Liver (tissue), 9 donors: ENCODE results near the gene TPSB2. TPM values are rescaled to one million over a fixed set of nuclear protein-coding genes. Genes with fewer than 3 reads are reported as not detected.

Experiments
- DNase-seq: peaks from one replicate; pipeline ENCODE4 v3.0.0-alpha.2; 2017; ENCODE audit warnings: low spot score
- H3K27ac ChIP-seq, 2 donors: one replicate each; pipeline ENCODE4 v1.7.0; 2013; ENCODE audit warnings: inconsistent platforms in 2 of 2, low read length in 2 of 2, control low read depth in 1 of 2, low read depth in 1 of 2, mild to moderate bottlenecking in 1 of 2
- H3K27me3 ChIP-seq, 4 donors: one replicate each; pipeline versions ENCODE4 v1.6.1 to v1.7.0; 2013; ENCODE audit warnings: low read length in 3 of 4, inconsistent platforms in 1 of 4, mild to moderate bottlenecking in 1 of 4, moderate library complexity in 1 of 4; ENCODE audit not compliant: control insufficient read depth in 4 of 4, insufficient read depth in 4 of 4
- H3K36me3 ChIP-seq, 4 donors: one replicate each; pipeline versions ENCODE4 v1.6.1 to v1.7.0; 2013; ENCODE audit warnings: low read length in 3 of 4, mild to moderate bottlenecking in 3 of 4, low read depth in 1 of 4, moderate library complexity in 1 of 4; ENCODE audit not compliant: control insufficient read depth in 4 of 4, insufficient read depth in 3 of 4
- H3K4me1 ChIP-seq, 4 donors: one replicate each; pipeline versions ENCODE4 v1.6.1 to v1.7.0; 2013; ENCODE audit warnings: low read length in 3 of 4, mild to moderate bottlenecking in 3 of 4, moderate library complexity in 1 of 4; ENCODE audit not compliant: control insufficient read depth in 4 of 4, insufficient read depth in 4 of 4
- H3K4me3 ChIP-seq, 3 donors: one replicate each; pipeline versions ENCODE4 v1.6.1 to v1.7.0; 2013; ENCODE audit warnings: low read length in 3 of 3, control low read depth in 1 of 3, low read depth in 1 of 3, mild to moderate bottlenecking in 1 of 3
- H3K9ac ChIP-seq, 2 donors: one replicate each; pipeline ENCODE4 v1.7.0; 2013; ENCODE audit warnings: low read length in 2 of 2, mild to moderate bottlenecking in 2 of 2, moderate library complexity in 2 of 2, control low read depth in 1 of 2, low read depth in 1 of 2
- H3K9me3 ChIP-seq, 4 donors: one replicate each; pipeline versions ENCODE4 v1.6.1 to v1.7.0; 2013; ENCODE audit warnings: low read length in 3 of 4; ENCODE audit not compliant: control insufficient read depth in 4 of 4
- FOXA2 ChIP-seq: IDR thresholded peaks from 2 replicates; pipeline ENCODE4 v1.6.1; 2016; ENCODE audit warnings: antibody characterized with exemption
- GABPA ChIP-seq, 2 donors: IDR thresholded peaks in 1 of 2; conservative IDR thresholded peaks in 1 of 2; 2 replicates each; pipeline ENCODE4 v1.6.1; 2016; ENCODE audit warnings: antibody characterized with exemption in 2 of 2, mild to moderate bottlenecking in 1 of 2, moderate library complexity in 1 of 2
- HNF4A ChIP-seq, 2 donors: conservative IDR thresholded peaks; 2 replicates each; pipeline ENCODE4 v1.6.1; 2016; ENCODE audit warnings: antibody characterized with exemption in 2 of 2, mild to moderate bottlenecking in 2 of 2
- MAX ChIP-seq: IDR thresholded peaks from 2 replicates; pipeline ENCODE4 v1.6.1; 2016; ENCODE audit warnings: antibody characterized with exemption
- RAD21 ChIP-seq, 2 donors: IDR thresholded peaks; 2 replicates each; pipeline ENCODE4 v1.6.1; 2016; ENCODE audit warnings: antibody characterized with exemption in 2 of 2, mild to moderate bottlenecking in 2 of 2
- REST ChIP-seq: IDR thresholded peaks from 2 replicates; pipeline ENCODE4 v1.6.1; 2016; ENCODE audit warnings: antibody characterized with exemption, mild to moderate bottlenecking
- RXRA ChIP-seq, 2 donors: IDR thresholded peaks; 2 replicates each; pipeline ENCODE4 v1.6.1; 2017 to 2018; ENCODE audit warnings: antibody characterized with exemption in 2 of 2, mild to moderate bottlenecking in 1 of 2
- TAF1 ChIP-seq: conservative IDR thresholded peaks from 2 replicates; pipeline ENCODE4 v1.6.1; 2016; ENCODE audit warnings: antibody characterized with exemption, mild to moderate bottlenecking
- YY1 ChIP-seq: IDR thresholded peaks from 2 replicates; pipeline ENCODE4 v1.6.1; 2016; ENCODE audit warnings: antibody characterized with exemption, mild to moderate bottlenecking
- WGBS: extraction: QIAGEN DNeasy Blood & Tissue Kit; methylation state at CpG from one replicate; pipeline ENCODE4 v1.1.7; 2013; 5-methylcytosine and 5-hydroxymethylcytosine counted together
- polyA plus RNA-seq, 2 donors: library from polyadenylated mRNA; stranded (reverse) in 1 of 2; unstranded in 1 of 2; fragments of 200-250 nt in 1 of 2; fragments of >200 nt in 1 of 2; fragmentation: Nextera tagmentation in 1 of 2; extraction: Ambion mirVana in 1 of 2; gene quantifications; one replicate each; pipeline versions ENCODE4 v1.2.1 to v1.2.3, GENCODE V29; 2013 to 2015
- total RNA-seq, 2 donors: library from RNA; depleted of rRNA; stranded (reverse); fragments of >200 nt; gene quantifications; one replicate each; pipeline ENCODE4 v1.2.3, GENCODE V29; 2014
- donor health status: healthy.
- donor health status: healthy.
- donor health status: healthy.
- donor health status: healthy.
- donor health status: healthy.

Gene TPSB2
- total and polyA plus RNA-seq, 4 donors: 0.09 to 12.7 (median 0.45) TPM

- no peak overlapping the region for H3K4me3 ChIP-seq
- peaks cover 0 to 65% (median 22%) of the 10 kb centered on the region in 4 donors for H3K36me3 ChIP-seq
- no peak overlapping the region for H3K9ac ChIP-seq
- no peak for DNase-seq
- H3K4me1 ChIP-seq: no peaks in the 10 kb centered on the region
- TF ChIP-seq TAF1 (no peak), FOXA2 (no peak), MAX (no peak), YY1 (no peak), GABPA (IDR thresholded peaks at IDR 0.05 in 1 of 2, conservative IDR thresholded peaks at IDR 0.05 in 1 of 2) (no peak), RAD21 (IDR thresholded peaks at IDR 0.05) (no peak), RXRA (IDR thresholded peaks at IDR 0.05) (no peak), HNF4A (conservative IDR thresholded peaks at IDR 0.05) (no peak)
- no peaks in the 10 kb centered on the region for H3K9me3 ChIP-seq
- 95% methylated on average over 65 of the region's 65 CpGs for WGBS
- H3K27me3 ChIP-seq: no peaks in the 10 kb centered on the region
- H3K27ac ChIP-seq: no peak overlapping the region
Observed at GRCh38 chr16:1211451-1212268, 18.3 kb downstream of the TPSB2 start.

GRCh38 chr16:1210461-1210860 lies 19.5 kb downstream of the TPSB2 start:
- no peaks in the 10 kb centered on the region for H3K27me3 ChIP-seq
- no peak overlapping the region for H3K27ac ChIP-seq

More at GRCh38 chr16:1210461-1210860, 19.5 kb downstream of the TPSB2 start:
- H3K4me1 ChIP-seq: no peaks in the 10 kb centered on the region
- TF ChIP-seq REST: no peak
- no peak for TF ChIP-seq YY1
- no peak overlapping the region for H3K9ac ChIP-seq
- H3K36me3 ChIP-seq: peaks cover 0 to 68% (median 21%) of the 10 kb centered on the region in 4 donors
- no peak overlapping the region for H3K4me3 ChIP-seq
- WGBS: 90% methylated on average over 23 of the region's 23 CpGs
- no peaks in the 10 kb centered on the region for H3K9me3 ChIP-seq
- DNase-seq: no peak
